ENCODE results near the gene CCNB2.
A peak's percentile ranks its signal among the peaks of the same experiment; 100 is the strongest.

The CCNB2 gene

GRCh38 chr15:59104912-59105732 is at the start of gene CCNB2:
Gene CCNB2, plus strand, starts transcription at chr15:59105146. Its CDS starts 123 bp downstream, at chr15:59105269.
- Histone ChIP-seq H3K4me3 (peak within 1 kb of the TSS; percentile 90), H3K27ac (peak within 1 kb of the TSS; percentile 91), H3K4me1 (peaks cover 25% of the 10 kb centered on the region), H3K4me2 (peak within 1 kb of the TSS; percentile 79), H3K9ac (peak within 1 kb of the TSS; percentile 92), H3K9me3 (no peaks in the 10 kb centered on the region), H4K20me1 (no peaks in the 10 kb centered on the region; the same call in 1 of the 2 replicates), H3K27me3 (no peaks in the 10 kb centered on the region), H3K36me3 (peaks cover 36% of the 10 kb centered on the region)
- no peak for TF ChIP-seq Cebpa-rat (IDR thresholded peaks at IDR 0.05)

- H3K4me2 ChIP-seq, result no peak overlapping the region
- peaks cover 94% of the 10 kb centered on the region for H3K36me3 ChIP-seq
- no peak for TF ChIP-seq Cebpa-rat (IDR thresholded peaks at IDR 0.05)
- H3K9ac ChIP-seq, result no peak overlapping the region
- no peak overlapping the region for H3K27ac ChIP-seq
- H4K20me1 ChIP-seq, result no peaks in the 10 kb centered on the region; the same call in 1 of the 2 replicates
- H3K9me3 ChIP-seq, result no peaks in the 10 kb centered on the region
- H3K4me3 ChIP-seq, result no peak overlapping the region
- no peaks in the 10 kb centered on the region for H3K27me3 ChIP-seq
- H3K4me1 ChIP-seq, result no peaks in the 10 kb centered on the region
Measured at GRCh38 chr15:59059076-59059597, 45.8 kb upstream of the CCNB2 start.

- no peak for TF ChIP-seq Cebpa-rat (IDR thresholded peaks at IDR 0.05)
- Histone ChIP-seq H3K9ac (no peak overlapping the region), H4K20me1 (no peaks in the 10 kb centered on the region), H3K36me3 (peaks cover 97% of the 10 kb centered on the region), H3K27ac (no peak overlapping the region), H3K27me3 (no peaks in the 10 kb centered on the region), H3K4me3 (no peak overlapping the region), H3K9me3 (no peaks in the 10 kb centered on the region), H3K4me2 (no peak overlapping the region), H3K4me1 (no peaks in the 10 kb centered on the region)
Measured at GRCh38 chr15:59060348-59060747, 44.6 kb upstream of the CCNB2 start.

- Histone ChIP-seq H3K27me3 (no peaks in the 10 kb centered on the region), H3K4me3 (no peak overlapping the region), H4K20me1 (no peaks in the 10 kb centered on the region), H3K9me3 (no peaks in the 10 kb centered on the region), H3K27ac (no peak overlapping the region), H3K36me3 (peaks cover 100% of the 10 kb centered on the region), H3K4me1 (no peaks in the 10 kb centered on the region), H3K4me2 (no peak overlapping the region), H3K9ac (no peak overlapping the region)
- TF ChIP-seq Cebpa-rat (IDR thresholded peaks at IDR 0.05), result no peak
Measured at GRCh38 chr15:59063042-59063441, 41.9 kb upstream of the CCNB2 start.

- H3K9ac ChIP-seq, result no peak overlapping the region
- H3K4me3 ChIP-seq, result no peak overlapping the region
- no peaks in the 10 kb centered on the region for H4K20me1 ChIP-seq
- no peak for TF ChIP-seq Cebpa-rat (IDR thresholded peaks at IDR 0.05)
- no peaks in the 10 kb centered on the region for H3K4me1 ChIP-seq
- H3K4me2 ChIP-seq, result no peak overlapping the region
- peaks cover 97% of the 10 kb centered on the region for H3K36me3 ChIP-seq
- H3K9me3 ChIP-seq, result peaks cover 33% of the 10 kb centered on the region
- no peak overlapping the region for H3K27ac ChIP-seq
- no peaks in the 10 kb centered on the region for H3K27me3 ChIP-seq
Measured at GRCh38 chr15:59069430-59069829, 35.5 kb upstream of the CCNB2 start.

GRCh38 chr15:59074607-59075006 is 30.3 kb upstream of the CCNB2 start:
- H3K27ac ChIP-seq, result no peak overlapping the region
- TF ChIP-seq Cebpa-rat (IDR thresholded peaks at IDR 0.05), result no peak
- H3K9ac ChIP-seq, result no peak overlapping the region
- no peak overlapping the region for H3K4me2 ChIP-seq
- H3K27me3 ChIP-seq, result no peaks in the 10 kb centered on the region
- no peaks in the 10 kb centered on the region for H4K20me1 ChIP-seq
- peaks cover 82% of the 10 kb centered on the region for H3K36me3 ChIP-seq
- no peaks in the 10 kb centered on the region for H3K4me1 ChIP-seq
- peaks cover 33% of the 10 kb centered on the region for H3K9me3 ChIP-seq
- no peak overlapping the region for H3K4me3 ChIP-seq

- no peak overlapping the region for H3K4me3 ChIP-seq
- no peaks in the 10 kb centered on the region for H3K27me3 ChIP-seq
- no peak overlapping the region for H3K27ac ChIP-seq
- TF ChIP-seq Cebpa-rat (IDR thresholded peaks at IDR 0.05), result no peak
- H3K36me3 ChIP-seq, result peaks cover 91% of the 10 kb centered on the region
- no peaks in the 10 kb centered on the region for H3K4me1 ChIP-seq
- no peaks in the 10 kb centered on the region for H3K9me3 ChIP-seq
- no peak overlapping the region for H3K9ac ChIP-seq
- H3K4me2 ChIP-seq, result no peak overlapping the region
- no peaks in the 10 kb centered on the region for H4K20me1 ChIP-seq
Measured at GRCh38 chr15:59087731-59088130, 17.2 kb upstream of the CCNB2 start.

- Histone ChIP-seq H3K4me3 (no peak overlapping the region), H3K9ac (no peak overlapping the region), H3K27ac (no peak overlapping the region), H3K4me2 (no peak overlapping the region), H3K36me3 (peaks cover 88% of the 10 kb centered on the region), H3K27me3 (no peaks in the 10 kb centered on the region), H3K9me3 (no peaks in the 10 kb centered on the region), H4K20me1 (no peaks in the 10 kb centered on the region), H3K4me1 (no peaks in the 10 kb centered on the region)
- no peak for TF ChIP-seq Cebpa-rat (IDR thresholded peaks at IDR 0.05)
Measured at GRCh38 chr15:59094077-59094476, 10.9 kb upstream of the CCNB2 start.

- H3K4me3 ChIP-seq, result no peak overlapping the region
- no peaks in the 10 kb centered on the region for H3K4me1 ChIP-seq
- no peak for TF ChIP-seq Cebpa-rat (IDR thresholded peaks at IDR 0.05)
- no peaks in the 10 kb centered on the region for H4K20me1 ChIP-seq
- no peak overlapping the region for H3K4me2 ChIP-seq
- peaks cover 76% of the 10 kb centered on the region for H3K36me3 ChIP-seq
- no peak overlapping the region for H3K9ac ChIP-seq
- H3K9me3 ChIP-seq, result no peaks in the 10 kb centered on the region
- H3K27me3 ChIP-seq, result no peaks in the 10 kb centered on the region
- H3K27ac ChIP-seq, result no peak overlapping the region
Measured at GRCh38 chr15:59096429-59096828, 8.5 kb upstream of the CCNB2 start.

- no peak overlapping the region for H3K27ac ChIP-seq
- no peaks in the 10 kb centered on the region for H4K20me1 ChIP-seq
- H3K4me2 ChIP-seq, result no peak overlapping the region
- peaks cover 2% of the 10 kb centered on the region; the same call in 1 of the 2 replicates for H3K4me1 ChIP-seq
- H3K9me3 ChIP-seq, result no peaks in the 10 kb centered on the region
- no peak for TF ChIP-seq Cebpa-rat (IDR thresholded peaks at IDR 0.05)
- H3K4me3 ChIP-seq, result no peak overlapping the region
- no peaks in the 10 kb centered on the region for H3K27me3 ChIP-seq
- peaks cover 51% of the 10 kb centered on the region for H3K36me3 ChIP-seq
- H3K9ac ChIP-seq, result no peak overlapping the region
Measured at GRCh38 chr15:59099162-59099685, 5.7 kb upstream of the CCNB2 start.

All from BLaER1 (cell line).